CD4-positive, alpha-beta T cell (primary cell): Measurements from ENCODE around the gene RTL1. TPM values are rescaled to one million over a fixed set of nuclear protein-coding genes. Genes with fewer than 3 reads are reported as not detected.

Source experiments
- ATAC-seq: fragments of 200-7000 bp; cut with Tn5 transposase; one replicate; pipeline ENCODE4 v1.10.0; 2022; ENCODE audit warnings: mild to moderate bottlenecking; ENCODE audit not compliant: poor library complexity
- CTCF ChIA-PET: fragments of 350-600 bp; sonication (Branson Sonifier 250); formaldehyde crosslinking; loops from one replicate; lab custom pipeline; 2021; ENCODE audit warnings: antibody characterized with exemption, inconsistent platforms; lab: Charles Lee
- POLR2A ChIA-PET: fragments of 350-600 bp; sonication (Branson Sonifier 250); formaldehyde crosslinking; loops from one replicate; lab custom pipeline; 2021; ENCODE audit warnings: antibody characterized with exemption, inconsistent platforms; lab: Charles Lee
- DNase-seq, 14 experiments: peaks; one replicate each; pipeline ENCODE4 v3.0.0-alpha.2; 2013 to 2020; ENCODE audit warnings: mixed read lengths in 2 of 14
- H3K27ac ChIP-seq, 2 donors: one replicate each; pipeline versions ENCODE4 v1.5.1 to v1.7.0; 2013; ENCODE audit warnings: low read length in 2 of 2, low read depth in 1 of 2, mild to moderate bottlenecking in 1 of 2
- H3K27me3 ChIP-seq, 2 experiments: 1 replicate in 1 of 2; 2 replicates in 1 of 2; pipeline versions ENCODE4 v1.6.1 to v1.7.0; 2013; ENCODE audit warnings: low read length in 2 of 2, control low read depth in 1 of 2, mild to moderate bottlenecking in 1 of 2, moderate library complexity in 1 of 2; ENCODE audit not compliant: insufficient read depth in 2 of 2, control insufficient read depth in 1 of 2
- H3K36me3 ChIP-seq: one replicate; pipeline ENCODE4 v1.6.1; 2013; ENCODE audit warnings: low read length, control low read depth; ENCODE audit not compliant: insufficient read depth
- H3K4me1 ChIP-seq: one replicate; pipeline ENCODE4 v1.6.1; 2013; ENCODE audit warnings: low read length, control low read depth; ENCODE audit not compliant: insufficient read depth
- H3K4me3 ChIP-seq: one replicate; pipeline ENCODE4 v1.5.1; 2013; ENCODE audit warnings: mild to moderate bottlenecking, low read length, moderate library complexity
- H3K9me3 ChIP-seq, 2 experiments: 1 replicate in 1 of 2; 2 replicates in 1 of 2; pipeline versions ENCODE4 v1.6.1 to v1.7.0; 2013; ENCODE audit warnings: low read length in 2 of 2, mild to moderate bottlenecking in 2 of 2, control low read depth in 1 of 2, moderate library complexity in 1 of 2; ENCODE audit not compliant: control insufficient read depth in 1 of 2, insufficient read depth in 1 of 2
- H3K27ac Mint-ChIP-seq: one replicate; pipeline ENCODE4 v1.8.0; 2020; ENCODE audit warnings: mixed read lengths
- H3K27me3 Mint-ChIP-seq: one replicate; pipeline ENCODE4 v1.8.0; 2021; ENCODE audit warnings: mixed read lengths
- H3K36me3 Mint-ChIP-seq: one replicate; pipeline ENCODE4 v1.8.0; 2021; ENCODE audit warnings: low read depth, mixed read lengths
- H3K4me1 Mint-ChIP-seq: one replicate; pipeline ENCODE4 v1.8.0; 2021; ENCODE audit warnings: low read depth, mixed read lengths
- H3K4me3 Mint-ChIP-seq: one replicate; pipeline ENCODE4 v1.8.0; 2020; ENCODE audit warnings: mild to moderate bottlenecking, mixed read lengths
- H3K9me3 Mint-ChIP-seq: one replicate; pipeline ENCODE4 v1.8.0; 2020; ENCODE audit warnings: mixed read lengths
- intact Hi-C, 2 experiments: fragments of 100-400 bp; cut with DNase I in 1 of 2; cut with micrococcal nuclease in 1 of 2; formaldehyde crosslinking; loops; one replicate each; pipeline versions ENCODE4 v1.15.1 to v1.9.0; 2023 to 2025; cut with DNase I, micrococcal nuclease
- total RNA-seq, 174 experiments: library from RNA in 2 of 174; stranded (reverse) in 2 of 174; gene quantifications; one replicate each; pipeline ENCODE4 v1.2.3 and lab custom pipeline; 2021 to 2026
- TF ChIP-seq, protein P1 (sequence below): fragments of 200-600 bp; IDR thresholded peaks from one replicate; pipeline ENCODE4 v1.8.0; 2022; ENCODE audit warnings: antibody characterized with exemption, mild to moderate bottlenecking

RTL1 gene
- total RNA-seq, 2 experiments from 2014 or later = not detected

DNA sequence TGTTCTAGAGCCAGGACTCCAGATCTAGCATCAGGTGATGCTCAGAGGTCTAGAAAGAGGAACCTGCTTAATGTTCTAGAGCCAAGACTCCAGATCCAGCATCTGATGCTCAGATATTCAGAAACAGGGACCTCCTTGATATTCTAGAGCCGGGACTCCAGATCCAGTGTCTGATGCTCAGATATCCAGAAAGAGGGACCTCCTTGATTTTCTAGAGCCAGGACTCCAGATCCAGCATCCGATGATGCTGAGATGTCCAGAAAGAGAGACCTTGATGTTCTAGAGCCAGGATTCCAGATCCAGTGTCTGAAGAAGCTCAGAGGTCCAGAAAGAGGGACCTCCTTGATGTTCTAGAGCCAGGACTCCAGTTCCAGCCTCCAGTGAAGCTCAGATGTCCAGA lies 40.7 kb downstream of the RTL1 start:
- intact Hi-C loops = no loop called here
- no peak overlapping the region for H3K4me3 Mint-ChIP-seq

DNA sequence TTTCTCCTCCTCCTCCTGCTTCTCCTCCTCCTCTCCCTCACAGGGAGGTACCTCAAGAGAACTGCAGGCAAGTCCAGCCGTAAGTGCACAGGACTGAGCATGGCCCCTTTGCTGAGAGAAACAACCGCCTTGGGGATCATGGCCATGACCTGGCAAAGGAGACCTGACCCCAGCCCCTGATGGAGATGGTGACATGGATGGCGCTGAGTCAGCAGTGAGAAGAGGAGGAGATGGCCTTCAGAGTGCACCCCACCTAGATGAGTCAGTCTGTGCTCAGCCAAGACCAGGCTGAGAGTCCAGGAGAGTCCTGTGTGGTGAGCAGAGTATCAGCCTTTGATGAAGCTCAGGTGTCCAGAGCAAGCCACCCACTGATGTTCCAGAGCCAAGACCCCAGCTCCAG lies 41.2 kb downstream of the RTL1 start:
- Histone ChIP-seq H3K4me1 (no peaks in the 10 kb centered on the region), H3K4me3 (no peak overlapping the region), H3K9me3 (peaks cover 0 to 7% of the 10 kb centered on the region in 2 experiments), H3K36me3 (no peaks in the 10 kb centered on the region), H3K27me3 (no peaks in the 10 kb centered on the region), H3K27ac (no peak overlapping the region)
- ChIA-PET POLR2A (no interaction called here), CTCF (no interaction called here)
- no peaks in the 10 kb centered on the region for H3K9me3 Mint-ChIP-seq
- intact Hi-C loops = no loop called here
- no peak overlapping the region for H3K27ac Mint-ChIP-seq
- H3K27me3 Mint-ChIP-seq = peaks cover 7% of the 10 kb centered on the region
- H3K4me1 Mint-ChIP-seq = no peaks in the 10 kb centered on the region
- H3K4me3 Mint-ChIP-seq = no peak overlapping the region
- DNase-seq (no peak), ATAC-seq (no peak)
- TF ChIP-seq, protein P1, sequence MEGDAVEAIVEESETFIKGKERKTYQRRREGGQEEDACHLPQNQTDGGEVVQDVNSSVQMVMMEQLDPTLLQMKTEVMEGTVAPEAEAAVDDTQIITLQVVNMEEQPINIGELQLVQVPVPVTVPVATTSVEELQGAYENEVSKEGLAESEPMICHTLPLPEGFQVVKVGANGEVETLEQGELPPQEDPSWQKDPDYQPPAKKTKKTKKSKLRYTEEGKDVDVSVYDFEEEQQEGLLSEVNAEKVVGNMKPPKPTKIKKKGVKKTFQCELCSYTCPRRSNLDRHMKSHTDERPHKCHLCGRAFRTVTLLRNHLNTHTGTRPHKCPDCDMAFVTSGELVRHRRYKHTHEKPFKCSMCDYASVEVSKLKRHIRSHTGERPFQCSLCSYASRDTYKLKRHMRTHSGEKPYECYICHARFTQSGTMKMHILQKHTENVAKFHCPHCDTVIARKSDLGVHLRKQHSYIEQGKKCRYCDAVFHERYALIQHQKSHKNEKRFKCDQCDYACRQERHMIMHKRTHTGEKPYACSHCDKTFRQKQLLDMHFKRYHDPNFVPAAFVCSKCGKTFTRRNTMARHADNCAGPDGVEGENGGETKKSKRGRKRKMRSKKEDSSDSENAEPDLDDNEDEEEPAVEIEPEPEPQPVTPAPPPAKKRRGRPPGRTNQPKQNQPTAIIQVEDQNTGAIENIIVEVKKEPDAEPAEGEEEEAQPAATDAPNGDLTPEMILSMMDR = no peak
- no peaks in the 10 kb centered on the region for H3K36me3 Mint-ChIP-seq

More for the DNA sequence above, 40.7 kb downstream of the RTL1 start:
- no peak for ATAC-seq
- Histone ChIP-seq H3K4me3 (no peak overlapping the region), H3K36me3 (no peaks in the 10 kb centered on the region), H3K27me3 (no peaks in the 10 kb centered on the region), H3K4me1 (no peaks in the 10 kb centered on the region), H3K27ac (no peak overlapping the region), H3K9me3 (peaks cover 0 to 7% of the 10 kb centered on the region in 2 experiments)
- Mint-ChIP-seq H3K4me1 (no peaks in the 10 kb centered on the region), H3K9me3 (no peaks in the 10 kb centered on the region), H3K27ac (no peak overlapping the region), H3K36me3 (no peaks in the 10 kb centered on the region), H3K27me3 (peaks cover 7% of the 10 kb centered on the region)
- CTCF ChIA-PET = interaction anchor here (1.1 kb wide), 1 partner anchor 12 kb away, joined by 3 read pairs; no protein-coding TSS in a partner anchor
- POLR2A ChIA-PET = no interaction called here
- TF ChIP-seq, protein P1 = no peak
- no peak for DNase-seq

DNA sequence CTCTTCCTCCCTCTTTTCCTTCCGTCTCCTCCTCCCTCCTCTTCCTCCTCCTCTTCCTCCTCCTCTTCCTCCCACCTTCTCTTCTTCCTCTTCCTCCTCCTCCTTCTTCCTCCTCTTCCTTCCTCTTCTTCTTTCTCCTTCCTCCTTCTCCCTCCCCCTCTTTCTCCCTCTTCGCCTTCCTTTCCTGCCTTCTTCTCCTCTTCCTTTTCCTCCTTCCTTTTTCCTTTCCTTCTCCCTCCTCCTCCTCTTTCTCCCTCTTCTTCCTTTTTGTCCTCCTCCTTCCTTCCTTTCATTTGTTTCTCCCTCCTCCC lies 41.6 kb downstream of the RTL1 start:
- Mint-ChIP-seq H3K36me3 (no peaks in the 10 kb centered on the region), H3K27ac (no peak overlapping the region), H3K9me3 (no peaks in the 10 kb centered on the region), H3K4me3 (no peak overlapping the region), H3K27me3 (peaks cover 7% of the 10 kb centered on the region), H3K4me1 (no peaks in the 10 kb centered on the region)
- Histone ChIP-seq H3K9me3 (peaks cover 0 to 7% of the 10 kb centered on the region in 2 experiments), H3K36me3 (no peaks in the 10 kb centered on the region), H3K27me3 (no peaks in the 10 kb centered on the region), H3K4me1 (no peaks in the 10 kb centered on the region), H3K27ac (no peak overlapping the region), H3K4me3 (no peak overlapping the region)
- CTCF ChIA-PET = no interaction called here
- TF ChIP-seq, protein P1 = no peak
- no peak for DNase-seq
- intact Hi-C loops = no loop called here
- ATAC-seq = no peak
- POLR2A ChIA-PET = no interaction called here
